Spleen (tissue), 11 donors: Measurements from ENCODE around the gene GYG2. TPM values are rescaled to one million over a fixed set of nuclear protein-coding genes. Genes with fewer than 3 reads are reported as not detected.
A peak's percentile ranks its signal among the peaks of the same experiment; 100 is the strongest.

ENCODE experiments used
- DNase-seq: peaks from one replicate; pipeline ENCODE4 v3.0.0-alpha.2; 2020
- H3K27ac ChIP-seq, 8 donors: fragments of 200-600 bp; sonication (generic) in 7 of 8; 1 replicate in 4 of 8; 2 replicates in 4 of 8; pipeline versions ENCODE4 v1.5.0 to v1.8.0; 2016 to 2021; ENCODE audit warnings: inconsistent platforms in 4 of 8, mild to moderate bottlenecking in 4 of 8, moderate library complexity in 1 of 8
- H3K27me3 ChIP-seq, 7 donors: fragments of 200-600 bp; sonication (generic) in 6 of 7; replicated peaks in 1 of 7; 1 replicate in 4 of 7; 2 replicates in 3 of 7; pipeline versions ENCODE4 v1.5.0 to v1.8.0; 2016 to 2021; ENCODE audit warnings: inconsistent platforms in 3 of 7, mild to moderate bottlenecking in 1 of 7
- H3K36me3 ChIP-seq, 6 donors: fragments of 200-600 bp; sonication (generic) in 5 of 6; 1 replicate in 4 of 6; 2 replicates in 2 of 6; pipeline versions ENCODE4 v1.5.0 to v1.8.0; 2016 to 2021; ENCODE audit warnings: inconsistent platforms in 2 of 6
- H3K4me1 ChIP-seq, 6 donors: fragments of 200-600 bp; sonication (generic) in 5 of 6; 1 replicate in 3 of 6; 2 replicates in 3 of 6; pipeline versions ENCODE4 v1.5.0 to v1.8.0; 2016 to 2021; ENCODE audit warnings: inconsistent platforms in 3 of 6
- H3K4me3 ChIP-seq, 8 donors: fragments of 200-600 bp; sonication (generic) in 7 of 8; 1 replicate in 4 of 8; 2 replicates in 4 of 8; pipeline versions ENCODE4 v1.5.0 to v1.8.0; 2016 to 2021; ENCODE audit warnings: inconsistent platforms in 4 of 8, mild to moderate bottlenecking in 4 of 8, moderate library complexity in 2 of 8
- H3K9me3 ChIP-seq, 8 donors: fragments of 200-600 bp; sonication (generic) in 7 of 8; 1 replicate in 4 of 8; 2 replicates in 4 of 8; pipeline versions ENCODE4 v1.5.0 to v1.8.0; 2016 to 2021; ENCODE audit warnings: inconsistent platforms in 4 of 8
- CTCF ChIP-seq, 11 experiments: fragments of 200-600 bp in 7 of 11; fragments of 450-650 bp in 4 of 11; sonication (generic) in 4 of 11; IDR thresholded peaks in 8 of 11; conservative IDR thresholded peaks in 3 of 11; 1 replicate in 7 of 11; 2 replicates in 4 of 11; pipeline versions ENCODE4 v1.4.0 to v1.8.0; 2016 to 2021; ENCODE audit warnings: antibody characterized with exemption in 11 of 11, inconsistent platforms in 4 of 11, mild to moderate bottlenecking in 1 of 11
- POLR2A ChIP-seq, 3 donors: fragments of 450-650 bp; IDR thresholded peaks; one replicate each; pipeline ENCODE4 v1.5.1; 2017; ENCODE audit warnings: antibody characterized with exemption in 3 of 3, mild to moderate bottlenecking in 1 of 3
- POLR2AphosphoS5 ChIP-seq, 3 donors: sonication (generic); formaldehyde crosslinking; IDR thresholded peaks; one replicate each; pipeline ENCODE4 v1.5.1; 2017; ENCODE audit warnings: antibody characterized with exemption in 3 of 3
- WGBS, 5 donors: extraction: QIAGEN DNeasy Blood & Tissue Kit in 3 of 5; methylation state at CpG; one replicate each; pipeline versions ENCODE4 v1.1.5 to v1.1.7; 2013 to 2018; 5-methylcytosine and 5-hydroxymethylcytosine counted together
- intact Hi-C: fragments of 100-400 bp; cut with DNase I; formaldehyde crosslinking; loops from one replicate; pipeline ENCODE4 v1.15.0; 2023; ENCODE audit warnings: low total_unique reads
- polyA plus RNA-seq, 3 donors: library from polyadenylated mRNA; stranded (reverse); fragments of 200-250 nt; gene quantifications; one replicate each; pipeline ENCODE4 v1.2.1, GENCODE V29; 2013
- total RNA-seq, 7 donors: library from RNA; depleted of rRNA in 3 of 7; stranded (reverse); fragments of >200 nt in 3 of 7; fragmentation: NEBNext Ultra II Directional in 4 of 7; extraction: Animal tissue kit (Norgen Biotek cat#: 25700) in 4 of 7; gene quantifications; one replicate each; pipeline versions ENCODE4 v1.1.0 to v1.2.1, GENCODE V29; 2016 to 2021
- donor health status: healthy with polysubstance abuse.
- donor health status: DM: no; HTN: no; CAD: no; lungs with moderate emphysema.
- donor health status: DM: no; HTN: no; CAD: no.
- donor health status: Bipolar disorder and iron deficiency.
- donor health status: healthy.
- donor health status: DM: no; HTN: no; CAD: no.
- donor health status: DM: yes; HTN: yes; CAD: no.

Gene GYG2
- total and polyA plus RNA-seq, 10 donors, result 0.22 to 0.92 (median 0.35) TPM; not detected in 2

GRCh38 chrX:2879670-2880069 is 50.9 kb downstream of the GYG2 start:
- intact Hi-C loops, result no loop called here
- no peak for DNase-seq
- Histone ChIP-seq H3K4me1 (no peaks in the 10 kb centered on the region), H3K27ac (no peak overlapping the region), H3K9me3 (no peaks in the 10 kb centered on the region), H3K4me3 (no peak overlapping the region), H3K27me3 (no peaks in the 10 kb centered on the region), H3K36me3 (no peaks in the 10 kb centered on the region)
- WGBS, 5 donors, result 76 to 87% (median 86%) methylated on average over 1 of the region's 1 CpG
- TF ChIP-seq CTCF (IDR thresholded peaks at IDR 0.05 in 8 of 11, conservative IDR thresholded peaks at IDR 0.05 in 3 of 11) (no peak), POLR2AphosphoS5 (IDR thresholded peaks at IDR 0.05) (no peak), POLR2A (IDR thresholded peaks at IDR 0.05) (no peak)

GRCh38 chrX:2883770-2884169 is 55.0 kb downstream of the GYG2 start:
- no peak overlapping the region for H3K27ac ChIP-seq
- TF ChIP-seq POLR2A (IDR thresholded peaks at IDR 0.05) (no peak), CTCF (IDR thresholded peaks at IDR 0.05 in 8 of 11, conservative IDR thresholded peaks at IDR 0.05 in 3 of 11) (no peak), POLR2AphosphoS5 (IDR thresholded peaks at IDR 0.05) (no peak)
- H3K9me3 ChIP-seq, result no peaks in the 10 kb centered on the region
- WGBS, 5 donors, result 90 to 98% (median 96%) methylated on average over 6 to 14 of the region's 14 CpGs
- H3K36me3 ChIP-seq, result no peaks in the 10 kb centered on the region
- no peak overlapping the region for H3K4me3 ChIP-seq
- H3K4me1 ChIP-seq, result peaks cover 0 to 1% (median under 1%) of the 10 kb centered on the region in 6 donors
- no peaks in the 10 kb centered on the region for H3K27me3 ChIP-seq
- intact Hi-C loops, result no loop called here
- no peak for DNase-seq

GRCh38 chrX:2888309-2888708 is 59.6 kb downstream of the GYG2 start:
- peaks cover 0 to 10% (median 2%) of the 10 kb centered on the region in 6 donors for H3K4me1 ChIP-seq
- no peak overlapping the region for H3K4me3 ChIP-seq
- intact Hi-C loops, result no loop called here
- no peak overlapping the region for H3K27ac ChIP-seq
- TF ChIP-seq POLR2AphosphoS5 (IDR thresholded peaks at IDR 0.05) (no peak), POLR2A (IDR thresholded peaks at IDR 0.05) (no peak), CTCF (IDR thresholded peaks at IDR 0.05 in 8 of 11, conservative IDR thresholded peaks at IDR 0.05 in 3 of 11) (no peak)
- peaks cover 0 to 5% (median 0%) of the 10 kb centered on the region in 7 donors for H3K27me3 ChIP-seq
- no peaks in the 10 kb centered on the region for H3K9me3 ChIP-seq
- no peaks in the 10 kb centered on the region for H3K36me3 ChIP-seq
- 55 to 79% (median 75%) methylated on average over 7 of the region's 7 CpGs for WGBS, 5 donors
- no peak for DNase-seq

- no peak for DNase-seq
- no peaks in the 10 kb centered on the region for H3K36me3 ChIP-seq
- intact Hi-C loops, result no loop called here
- TF ChIP-seq POLR2AphosphoS5 (IDR thresholded peaks at IDR 0.05) (no peak), POLR2A (IDR thresholded peaks at IDR 0.05) (no peak), CTCF (IDR thresholded peaks at IDR 0.05 in 8 of 11, conservative IDR thresholded peaks at IDR 0.05 in 3 of 11) (no peak)
- H3K9me3 ChIP-seq, result no peaks in the 10 kb centered on the region
- peak overlapping the region in 1 of 8 donors; percentile 37 for H3K27ac ChIP-seq
- 37 to 46% (median 41%) methylated on average over 11 of the region's 11 CpGs for WGBS, 5 donors
- peaks cover 0 to 5% (median 0%) of the 10 kb centered on the region in 7 donors for H3K27me3 ChIP-seq
- peak overlapping the region in 7 of 8 donors; percentile 16 to 69 (median 34) for H3K4me3 ChIP-seq
- peaks cover 0 to 10% (median 2%) of the 10 kb centered on the region in 6 donors for H3K4me1 ChIP-seq
These were observed 60.4 kb downstream of the GYG2 start for GRCh38 chrX:2889045-2889605.
